Loucy (cell line): ENCODE results near the gene ADAMTS14.
A peak's percentile ranks its signal among the peaks of the same experiment; 100 is the strongest.

Experiments
- H2AFZ ChIP-seq: fragments of 200-600 bp; sonication (generic); 2 replicates; pipeline ENCODE4 v1.6.0; 2016; ENCODE audit warnings: antibody characterized with exemption, mild to moderate bottlenecking, low read length, moderate library complexity
- H3F3A ChIP-seq: fragments of 200-600 bp; 2 replicates; pipeline ENCODE4 v1.6.0; 2016; ENCODE audit warnings: antibody characterized with exemption, low read depth, mild to moderate bottlenecking
- H3K27me3 ChIP-seq: fragments of 200-600 bp; sonication (generic); 2 replicates; pipeline ENCODE4 v1.6.1; 2014; ENCODE audit warnings: low read length, mild to moderate bottlenecking; ENCODE audit not compliant: insufficient read depth, poor library complexity, severe bottlenecking
- H3K36me3 ChIP-seq: fragments of 200-600 bp; sonication (generic); 2 replicates; pipeline ENCODE4 v1.6.1; 2016; ENCODE audit warnings: low read length; ENCODE audit not compliant: insufficient read depth
- H3K4me1 ChIP-seq: fragments of 200-600 bp; sonication (generic); 2 replicates; pipeline ENCODE4 v1.5.1; 2014; ENCODE audit warnings: low read length, mild to moderate bottlenecking; ENCODE audit not compliant: insufficient read depth, poor library complexity, severe bottlenecking
- H3K4me2 ChIP-seq: fragments of 200-600 bp; sonication (generic); 2 replicates; pipeline ENCODE4 v1.6.0; 2014; ENCODE audit warnings: antibody characterized with exemption, low read length, low read depth, mild to moderate bottlenecking; ENCODE audit not compliant: poor library complexity, severe bottlenecking
- H3K4me3 ChIP-seq: fragments of 200-600 bp; sonication (generic); 2 replicates; pipeline ENCODE4 v1.5.1; 2014; ENCODE audit warnings: low read length, mild to moderate bottlenecking, mixed read lengths; ENCODE audit not compliant: poor library complexity, severe bottlenecking
- H3K79me2 ChIP-seq: fragments of 200-600 bp; sonication (generic); 2 replicates; pipeline ENCODE4 v1.6.1; 2014; ENCODE audit warnings: low read length; ENCODE audit not compliant: insufficient read depth
- H3K9ac ChIP-seq: fragments of 200-600 bp; sonication (generic); 2 replicates; pipeline ENCODE4 v1.6.0; 2014; ENCODE audit warnings: mild to moderate bottlenecking, low read depth, low read length, moderate library complexity; ENCODE audit not compliant: poor library complexity, severe bottlenecking
- H3K9me2 ChIP-seq: fragments of 200-600 bp; sonication (generic); replicated peaks from 2 replicates; pipeline ENCODE4 v1.6.1; 2016; ENCODE audit warnings: low read depth, low read length, mixed read lengths
- H3K9me3 ChIP-seq: fragments of 200-600 bp; sonication (generic); 2 replicates; pipeline ENCODE4 v1.6.1; 2014; ENCODE audit warnings: mild to moderate bottlenecking, antibody characterized with exemption, low read length, low read depth; ENCODE audit not compliant: insufficient read depth
- H4K20me1 ChIP-seq: fragments of 200-600 bp; sonication (generic); 2 replicates; pipeline ENCODE4 v1.6.0; 2014; ENCODE audit warnings: antibody characterized with exemption, low read length, mild to moderate bottlenecking; ENCODE audit not compliant: insufficient read depth, poor library complexity, severe bottlenecking
- EZH2phosphoT487 ChIP-seq: fragments of 200-600 bp; IDR thresholded peaks from 2 replicates; pipeline ENCODE4 v1.6.1; 2018; ENCODE audit warnings: antibody characterized with exemption, mild to moderate bottlenecking, moderate library complexity, borderline replicate concordance
- TF ChIP-seq, protein P1 (sequence below): fragments of 200-600 bp; sonication (generic); conservative IDR thresholded peaks from 2 replicates; pipeline ENCODE4 v1.5.1; 2014; ENCODE audit warnings: mild to moderate bottlenecking, antibody characterized with exemption, low read length

Gene ADAMTS14

DNA sequence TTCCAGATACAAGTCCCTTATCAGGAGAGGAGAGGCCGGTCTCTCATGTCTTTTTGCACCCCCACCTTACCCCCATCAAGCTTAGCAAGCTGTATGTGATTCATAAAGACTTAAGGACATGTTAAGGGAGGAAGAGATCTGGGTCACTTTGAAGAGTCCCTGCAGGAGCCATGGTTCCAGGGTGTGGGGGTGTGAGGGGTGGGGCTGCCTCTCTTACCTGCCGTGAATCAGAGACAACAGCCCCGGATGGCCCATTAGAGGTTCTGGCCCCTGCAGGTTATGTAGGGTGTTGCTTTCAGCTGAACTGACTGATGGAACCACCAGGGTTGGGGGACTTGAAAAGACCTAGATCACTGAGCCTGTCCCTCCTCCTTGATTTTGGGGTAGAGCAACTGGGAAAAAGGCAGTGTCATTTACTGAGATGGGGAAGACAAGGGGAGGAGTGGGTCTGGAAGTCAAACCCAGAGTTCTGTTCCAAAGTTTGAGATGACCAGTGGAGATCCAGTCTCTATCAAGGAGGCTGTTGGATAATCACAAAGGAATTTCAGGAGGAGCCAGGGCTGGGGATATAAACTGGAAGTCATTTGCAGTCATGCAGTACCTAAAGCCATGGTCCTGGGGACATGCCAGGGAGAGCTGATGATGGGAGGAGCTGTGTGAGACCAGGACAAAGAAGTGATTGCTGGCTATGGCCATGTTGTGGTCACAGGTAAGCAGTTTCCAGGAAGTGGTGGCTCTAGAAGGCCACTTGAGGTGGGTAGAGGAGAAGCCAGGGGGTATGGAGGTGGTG is 23.1 kb downstream of the ADAMTS14 start:
- Histone ChIP-seq H3K4me2 (no peak overlapping the region), H3F3A (no peaks in the 10 kb centered on the region), H3K9me2 (no peaks in the 10 kb centered on the region), H3K4me1 (no peaks in the 10 kb centered on the region), H3K4me3 (no peak overlapping the region), H3K27me3 (no peaks in the 10 kb centered on the region), H2AFZ (no peak overlapping the region), H4K20me1 (no peaks in the 10 kb centered on the region), H3K36me3 (no peaks in the 10 kb centered on the region), H3K9ac (no peak overlapping the region), H3K9me3 (no peaks in the 10 kb centered on the region), H3K79me2 (no peaks in the 10 kb centered on the region)
- TF ChIP-seq, protein P1, sequence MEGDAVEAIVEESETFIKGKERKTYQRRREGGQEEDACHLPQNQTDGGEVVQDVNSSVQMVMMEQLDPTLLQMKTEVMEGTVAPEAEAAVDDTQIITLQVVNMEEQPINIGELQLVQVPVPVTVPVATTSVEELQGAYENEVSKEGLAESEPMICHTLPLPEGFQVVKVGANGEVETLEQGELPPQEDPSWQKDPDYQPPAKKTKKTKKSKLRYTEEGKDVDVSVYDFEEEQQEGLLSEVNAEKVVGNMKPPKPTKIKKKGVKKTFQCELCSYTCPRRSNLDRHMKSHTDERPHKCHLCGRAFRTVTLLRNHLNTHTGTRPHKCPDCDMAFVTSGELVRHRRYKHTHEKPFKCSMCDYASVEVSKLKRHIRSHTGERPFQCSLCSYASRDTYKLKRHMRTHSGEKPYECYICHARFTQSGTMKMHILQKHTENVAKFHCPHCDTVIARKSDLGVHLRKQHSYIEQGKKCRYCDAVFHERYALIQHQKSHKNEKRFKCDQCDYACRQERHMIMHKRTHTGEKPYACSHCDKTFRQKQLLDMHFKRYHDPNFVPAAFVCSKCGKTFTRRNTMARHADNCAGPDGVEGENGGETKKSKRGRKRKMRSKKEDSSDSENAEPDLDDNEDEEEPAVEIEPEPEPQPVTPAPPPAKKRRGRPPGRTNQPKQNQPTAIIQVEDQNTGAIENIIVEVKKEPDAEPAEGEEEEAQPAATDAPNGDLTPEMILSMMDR, result no peak
- no peak for TF ChIP-seq EZH2phosphoT487

DNA sequence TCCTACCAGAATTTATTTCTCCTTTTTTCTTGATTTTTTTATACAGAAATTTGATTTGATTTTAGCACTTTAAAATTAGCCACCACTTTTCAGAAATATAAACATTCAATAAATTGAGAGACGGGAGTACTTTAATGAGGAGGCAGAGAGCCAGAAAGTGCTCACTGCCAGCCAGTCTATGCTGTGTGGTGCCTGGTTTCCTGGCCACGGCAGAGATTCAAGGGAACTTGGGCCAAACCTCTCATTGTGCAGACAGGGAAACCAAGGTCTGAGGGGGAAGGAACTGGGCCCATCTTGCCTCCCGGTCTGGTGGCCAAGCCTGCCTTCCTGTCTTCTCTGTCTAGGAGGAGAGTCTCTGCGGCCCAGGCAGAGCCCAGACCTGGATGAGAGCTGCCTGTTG is 25.9 kb downstream of the ADAMTS14 start:
- no peak overlapping the region for H3K4me2 ChIP-seq
- TF ChIP-seq, protein P1, result no peak
- no peak for TF ChIP-seq EZH2phosphoT487
- no peak overlapping the region for H2AFZ ChIP-seq
- H3F3A ChIP-seq, result no peaks in the 10 kb centered on the region
- H3K36me3 ChIP-seq, result no peaks in the 10 kb centered on the region
- no peak overlapping the region for H3K9ac ChIP-seq
- no peaks in the 10 kb centered on the region for H3K9me2 ChIP-seq
- H3K9me3 ChIP-seq, result no peaks in the 10 kb centered on the region
- H3K79me2 ChIP-seq, result no peaks in the 10 kb centered on the region
- H3K27me3 ChIP-seq, result no peaks in the 10 kb centered on the region
- no peak overlapping the region for H3K4me3 ChIP-seq
- no peaks in the 10 kb centered on the region for H3K4me1 ChIP-seq
- H4K20me1 ChIP-seq, result no peaks in the 10 kb centered on the region

DNA sequence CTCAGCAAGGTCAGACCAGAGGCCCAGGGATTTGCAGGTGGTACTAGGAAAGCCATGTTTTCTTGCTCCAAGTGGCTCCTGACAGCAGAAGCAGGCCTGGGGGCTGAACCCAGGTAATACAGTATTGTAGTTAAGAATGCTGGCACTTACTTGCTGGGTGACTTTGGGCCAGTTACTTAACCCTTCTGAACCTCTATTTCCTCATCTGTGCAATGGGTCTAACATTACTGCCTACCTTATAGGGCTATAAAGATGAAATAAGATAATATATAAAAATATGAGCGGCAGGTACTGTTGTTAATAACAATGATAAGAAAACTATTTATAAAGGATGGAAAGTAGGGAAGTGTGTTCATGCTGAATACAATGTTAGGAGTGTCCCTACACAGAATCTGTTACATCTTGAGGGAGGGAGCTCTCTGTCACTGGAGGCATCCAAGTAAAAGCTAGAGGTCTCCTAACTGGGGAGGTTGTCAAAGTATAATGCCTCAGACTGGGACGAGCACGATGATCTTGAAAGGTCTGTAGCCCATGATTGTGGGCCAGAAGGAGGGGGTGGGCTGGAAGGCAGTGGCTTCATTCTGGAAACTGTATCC is 26.9 kb downstream of the ADAMTS14 start:
- H3K9me3 ChIP-seq, result no peaks in the 10 kb centered on the region
- no peaks in the 10 kb centered on the region for H3K36me3 ChIP-seq
- H3F3A ChIP-seq, result no peaks in the 10 kb centered on the region
- TF ChIP-seq EZH2phosphoT487, result no peak
- TF ChIP-seq, protein P1, result no peak
- no peaks in the 10 kb centered on the region for H3K79me2 ChIP-seq
- no peak overlapping the region for H3K4me3 ChIP-seq
- H3K4me2 ChIP-seq, result no peak overlapping the region
- no peak overlapping the region for H3K9ac ChIP-seq
- peak overlapping the region; percentile 21; the same call in 1 of the 2 replicates for H2AFZ ChIP-seq
- H3K9me2 ChIP-seq, result no peaks in the 10 kb centered on the region
- no peaks in the 10 kb centered on the region for H4K20me1 ChIP-seq
- H3K27me3 ChIP-seq, result no peaks in the 10 kb centered on the region
- no peaks in the 10 kb centered on the region for H3K4me1 ChIP-seq
